OCI-LY7 (cell line): Measurements from ENCODE around the gene CSTPP1. TPM values are rescaled to one million over a fixed set of nuclear protein-coding genes. Genes with fewer than 3 reads are reported as not detected.

Experiments used
- BruUV-seq: library from RNA; stranded (reverse); fragments of 400-500 nt; replicated peaks from 2 replicates; lab custom pipeline; 2021; lab: Mats Ljungman, UMichigan
- CTCF ChIA-PET: fragments of 300-600 bp; sonication (Branson Sonifier 250); formaldehyde crosslinking; loops from one replicate; lab custom pipeline; 2022; ENCODE audit warnings: antibody characterized with exemption; ENCODE audit not compliant: unreplicated experiment; lab: Charles Lee
- POLR2A ChIA-PET: fragments of 300-600 bp; sonication (Branson Sonifier 250); formaldehyde crosslinking; loops from one replicate; lab custom pipeline; 2022; ENCODE audit warnings: antibody characterized with exemption; lab: Charles Lee
- DNase-seq: peaks from one replicate; pipeline ENCODE4 v3.0.0-alpha.2; 2015; ENCODE audit warnings: low spot score
- H2AFZ ChIP-seq: fragments of 200-600 bp; sonication (generic), shearing (Covaris generic); 2 replicates; pipeline ENCODE4 v1.6.1; 2014; ENCODE audit warnings: mild to moderate bottlenecking, antibody characterized with exemption, low read length, moderate library complexity
- H3K27ac ChIP-seq: fragments of 200-600 bp; sonication (generic); 2 replicates; pipeline ENCODE4 v1.5.1; 2014; ENCODE audit warnings: mixed run types, low read depth, mild to moderate bottlenecking, moderate library complexity, low read length, inconsistent platforms; ENCODE audit not compliant: poor library complexity, severe bottlenecking
- H3K36me3 ChIP-seq: fragments of 200-600 bp; sonication (generic); 2 replicates; pipeline ENCODE4 v1.6.1; 2014; ENCODE audit warnings: mild to moderate bottlenecking, antibody characterized with exemption, low read length, moderate library complexity, mixed read lengths; ENCODE audit not compliant: insufficient read depth
- H3K4me1 ChIP-seq: fragments of 200-600 bp; sonication (generic); 2 replicates; pipeline ENCODE4 v1.5.1; 2014; ENCODE audit warnings: mild to moderate bottlenecking, low read length; ENCODE audit not compliant: insufficient read depth, poor library complexity, severe bottlenecking
- H3K4me2 ChIP-seq: fragments of 200-600 bp; sonication (generic); 2 replicates; pipeline ENCODE4 v1.6.1; 2014; ENCODE audit warnings: mild to moderate bottlenecking, low read length
- H3K4me3 ChIP-seq: fragments of 200-600 bp; sonication (generic); 2 replicates; pipeline ENCODE4 v1.5.1; 2014; ENCODE audit warnings: mild to moderate bottlenecking, low read depth, low read length; ENCODE audit not compliant: poor library complexity, severe bottlenecking
- H3K79me2 ChIP-seq: fragments of 200-600 bp; sonication (generic); 2 replicates; pipeline ENCODE4 v1.6.1; 2016; ENCODE audit warnings: low read depth, mild to moderate bottlenecking, low read length, moderate library complexity, mixed read lengths; ENCODE audit not compliant: insufficient read depth
- H3K9me2 ChIP-seq: fragments of 200-600 bp; sonication (generic); 2 replicates; pipeline ENCODE4 v1.6.1; 2016; ENCODE audit warnings: mild to moderate bottlenecking, low read length, mixed read lengths; ENCODE audit not compliant: insufficient read depth
- H3K9me3 ChIP-seq: fragments of 200-600 bp; sonication (generic); 2 replicates; pipeline ENCODE4 v1.6.1; 2014; ENCODE audit warnings: mild to moderate bottlenecking, mixed run types, low read length, mixed read lengths
- H4K20me1 ChIP-seq: fragments of 200-600 bp; sonication (generic); 2 replicates; pipeline ENCODE4 v1.6.1; 2014; ENCODE audit warnings: mild to moderate bottlenecking, antibody characterized with exemption, low read length, moderate library complexity, mixed read lengths; ENCODE audit not compliant: insufficient read depth
- CTCF ChIP-seq: fragments of 200-600 bp; sonication (generic); conservative IDR thresholded peaks from 2 replicates; pipeline ENCODE4 v1.5.1; 2014; ENCODE audit warnings: mild to moderate bottlenecking, antibody characterized with exemption, low read length, moderate library complexity, mixed read lengths
- EZH2phosphoT487 ChIP-seq: fragments of 200-600 bp; sonication (generic); IDR thresholded peaks from 2 replicates; pipeline ENCODE4 v1.6.1; 2018; ENCODE audit warnings: low read depth, borderline replicate concordance, mild to moderate bottlenecking, mixed run types, antibody characterized with exemption, low read length, moderate library complexity, mixed read lengths
- intact Hi-C: fragments of 100-400 bp; cut with micrococcal nuclease; formaldehyde crosslinking; loops from one replicate; pipeline ENCODE4 v1.10.0; 2022; ENCODE audit not compliant: unreplicated experiment
- total RNA-seq, 2 experiments: library from RNA; depleted of rRNA in 1 of 2; stranded (reverse); fragments of >200 nt in 1 of 2; shearing (Covaris generic) in 1 of 2; gene quantifications; 2 replicates each; pipeline ENCODE4 v1.2.3, GENCODE V29; 2014 to 2022

Gene CSTPP1
- total RNA-seq, 2 experiments from 2014 or later, result 39.6 to 43.1 TPM

GRCh38 chr11:46977038-46977813 is 40.7 kb downstream of the CSTPP1 start:
- ChIA-PET CTCF (no interaction called here), POLR2A (interaction anchor here (1.0 to 2.7 kb wide), 4 partner anchors 10 to 29 kb away, joined by 3 to 15 read pairs (median 6); no protein-coding TSS in a partner anchor)
- Histone ChIP-seq H3K79me2 (no peaks in the 10 kb centered on the region), H3K4me1 (peaks cover 13% of the 10 kb centered on the region), H3K9me2 (no peaks in the 10 kb centered on the region), H3K27ac (no peak overlapping the region), H3K36me3 (peaks cover 6% of the 10 kb centered on the region; the same call in 1 of the 2 replicates), H2AFZ (no peak overlapping the region), H3K4me2 (no peak overlapping the region), H3K4me3 (no peak overlapping the region), H4K20me1 (no peaks in the 10 kb centered on the region), H3K9me3 (no peaks in the 10 kb centered on the region)
- intact Hi-C loops, result no loop called here
- DNase-seq, result no peak
- no TSS peak for BruUV-seq
- no peak for TF ChIP-seq EZH2phosphoT487
- no peak for TF ChIP-seq CTCF

- no peak for TF ChIP-seq EZH2phosphoT487
- no peak for TF ChIP-seq CTCF
- Histone ChIP-seq H3K9me3 (no peaks in the 10 kb centered on the region), H3K79me2 (no peaks in the 10 kb centered on the region), H2AFZ (no peak overlapping the region), H4K20me1 (no peaks in the 10 kb centered on the region), H3K4me2 (no peak overlapping the region), H3K27ac (no peak overlapping the region), H3K4me3 (no peak overlapping the region), H3K9me2 (no peaks in the 10 kb centered on the region), H3K4me1 (peaks cover 13% of the 10 kb centered on the region), H3K36me3 (peaks cover 6% of the 10 kb centered on the region; the same call in 1 of the 2 replicates)
- POLR2A ChIA-PET, result interaction anchor here (0.7 kb wide), 1 partner anchor 165 kb away, joined by 3 read pairs; no protein-coding TSS in a partner anchor
- CTCF ChIA-PET, result no interaction called here
- no peak for DNase-seq
- intact Hi-C loops, result no loop called here
- no TSS peak for BruUV-seq
Observed at GRCh38 chr11:46978005-46978491, 41.5 kb downstream of the CSTPP1 start.

GRCh38 chr11:46979358-46979757 is 42.8 kb downstream of the CSTPP1 start:
- H3K4me2 ChIP-seq, result no peak overlapping the region
- H3K27ac ChIP-seq, result no peak overlapping the region
- ChIA-PET POLR2A (interaction anchor here (0.6 kb wide), 2 partner anchors 117 to 487 kb away, joined by 3 read pairs; no protein-coding TSS in a partner anchor), CTCF (no interaction called here)
- peaks cover 13% of the 10 kb centered on the region for H3K4me1 ChIP-seq
- intact Hi-C loops, result no loop called here
- no peak overlapping the region for H2AFZ ChIP-seq
- no peaks in the 10 kb centered on the region for H3K9me2 ChIP-seq
- H3K4me3 ChIP-seq, result no peak overlapping the region
- H3K79me2 ChIP-seq, result no peaks in the 10 kb centered on the region
- no peaks in the 10 kb centered on the region for H4K20me1 ChIP-seq
- H3K36me3 ChIP-seq, result no peaks in the 10 kb centered on the region
- no peak for TF ChIP-seq CTCF
- H3K9me3 ChIP-seq, result no peaks in the 10 kb centered on the region
- no peak for DNase-seq
- BruUV-seq, result no TSS peak
